NCI-H526 treated with DMSO at 0.1 percent for 48 hours (cell line): Measurements from ENCODE around the gene LYRM4.
"Not testable (repeated sequence)": the region's sequence is repeated elsewhere in the genome, so short reads cannot be mapped to it uniquely, and the experiment has no call there.

ENCODE experiments used
- DNase-seq: peaks from one replicate; lab custom pipeline; 2025; lab: John Stamatoyannopoulos, UW

Gene LYRM4

GRCh38 chr6:5076931-5077330 lies 183.8 kb downstream of the LYRM4 start:
- no peak for DNase-seq

GRCh38 chr6:5073992-5074391 lies 186.8 kb downstream of the LYRM4 start:
- no peak for DNase-seq

GRCh38 chr6:5072440-5072839 lies 188.3 kb downstream of the LYRM4 start:
- no peak for DNase-seq

- DNase-seq = no peak
Measured at GRCh38 chr6:5071216-5071615, 189.5 kb downstream of the LYRM4 start.

- no peak for DNase-seq
Measured at GRCh38 chr6:5068153-5068751, 192.5 kb downstream of the LYRM4 start.

DNA sequence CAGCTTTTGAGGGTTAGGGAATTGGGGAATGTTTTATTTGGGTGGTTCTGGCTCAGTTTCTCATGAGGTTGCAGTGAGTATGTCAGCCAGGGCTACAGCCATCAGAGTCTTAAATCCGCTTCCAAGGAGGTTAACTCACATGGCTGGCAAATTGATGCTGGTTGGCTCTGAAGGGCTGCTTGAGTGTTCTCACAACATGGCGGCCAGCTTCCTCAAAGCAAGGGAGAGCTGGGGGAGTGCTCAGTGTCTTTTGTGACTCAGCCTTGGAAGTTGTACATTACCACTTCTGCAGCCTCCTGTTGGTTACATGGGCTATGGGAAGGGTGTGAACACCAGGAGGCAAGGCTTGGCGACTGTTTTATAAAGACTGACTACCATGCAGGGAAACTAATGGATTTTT lies 193.4 kb downstream of the LYRM4 start:
- DNase-seq = no peak

GRCh38 chr6:5066456-5067093 lies 194.2 kb downstream of the LYRM4 start:
- no peak for DNase-seq

- DNase-seq = no peak
Measured at GRCh38 chr6:5063617-5064016, 197.1 kb downstream of the LYRM4 start.

GRCh38 chr6:5061152-5061551 lies 199.6 kb downstream of the LYRM4 start:
- no peak for DNase-seq

DNA sequence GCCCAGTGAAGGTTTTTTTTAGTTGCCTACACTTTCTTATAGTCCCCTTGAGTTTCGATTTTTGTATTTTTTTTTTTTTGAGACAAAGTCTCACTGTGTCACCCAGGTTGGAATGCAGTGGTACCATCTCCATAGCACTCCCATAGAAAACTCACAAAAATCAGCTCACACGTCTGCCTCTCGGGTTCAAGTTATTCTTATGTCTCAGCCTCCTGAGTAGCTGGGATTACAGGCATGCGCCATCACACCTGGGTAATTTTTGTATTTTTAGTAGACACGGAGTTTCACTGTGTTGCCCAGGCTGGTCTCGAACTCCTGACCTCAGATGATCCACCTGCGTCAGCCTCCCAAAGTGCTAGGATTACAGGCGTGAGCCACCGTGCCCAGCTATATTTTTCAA lies 200.3 kb downstream of the LYRM4 start:
- DNase-seq = not testable (repeated sequence)

DNA sequence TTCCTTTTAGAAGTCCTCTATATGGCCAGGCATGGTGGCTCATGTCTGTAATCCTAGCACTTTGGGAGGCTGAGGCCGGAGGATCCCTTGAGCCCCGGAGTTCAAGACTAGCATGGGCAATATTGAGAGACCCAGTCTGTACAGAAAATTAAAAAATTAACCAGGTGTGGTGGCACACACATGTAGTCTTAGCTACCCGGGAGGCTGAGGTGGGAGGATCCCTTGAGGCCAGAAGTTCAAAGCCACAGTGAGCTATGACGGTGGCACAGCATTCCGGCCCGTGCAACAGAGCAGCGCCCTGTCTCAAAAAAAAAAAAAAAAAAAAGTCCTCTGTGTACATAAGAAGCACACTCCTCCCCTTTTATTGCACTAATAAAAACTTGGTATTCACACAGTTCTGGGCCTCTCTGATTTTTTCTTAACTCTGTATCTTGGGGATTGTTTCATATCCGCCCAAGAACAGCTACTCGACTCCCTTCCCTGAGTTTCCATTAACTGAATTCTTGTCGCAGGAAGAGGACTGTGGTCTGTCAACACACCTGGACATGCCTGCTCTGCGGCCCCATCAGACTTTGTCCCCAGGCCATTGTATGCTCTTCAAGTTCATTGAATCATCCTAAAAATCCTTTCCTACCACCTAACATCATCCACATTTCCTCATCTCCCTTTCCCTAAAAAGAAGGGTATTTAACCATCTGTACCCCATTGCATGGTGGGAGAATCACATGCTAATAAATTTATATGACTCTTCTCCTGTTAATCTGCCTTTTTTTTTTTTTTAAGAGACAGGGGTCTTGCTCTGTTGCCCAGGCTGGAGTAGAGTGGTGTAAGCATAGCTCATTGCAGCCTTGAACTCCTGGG lies 201.5 kb downstream of the LYRM4 start:
- DNase-seq = no peak
